ENCODE measurements around the gene XIAP.

GRCh38 chrX:123905332-123905731 is 45.5 kb downstream of the XIAP start:
- no peak for TF ChIP-seq CTCF (conservative IDR thresholded peaks at IDR 0.05; ENCODE audit: low read depth in 2 of 2)
- no peak for TF ChIP-seq POLR2AphosphoS5 (IDR thresholded peaks at IDR 0.05; ENCODE audit: low read depth)
- TF ChIP-seq REST (IDR thresholded peaks at IDR 0.05; ENCODE audit: unreplicated experiment): no peak
- no peak for TF ChIP-seq ZNF331 (CRISPR knock-in tag; IDR thresholded peaks at IDR 0.05; ENCODE audit: low read depth)
